ENCODE data around the gene HECTD4. TPM values are rescaled to one million over a fixed set of nuclear protein-coding genes. Genes with fewer than 3 reads are reported as not detected.
"Not testable (repeated sequence)": the region's sequence is repeated elsewhere in the genome, so short reads cannot be mapped to it uniquely, and the experiment has no call there.

The HECTD4 gene
- total RNA-seq, 2 donors from 2014 or later = 23.3 to 45.2 TPM

- H3K4me3 ChIP-seq = no peak overlapping the region
- H3K36me3 ChIP-seq (replicated peaks in 1 of 2; ENCODE audit: insufficient read depth in 1 of 2, low read depth in 2 of 2) = no peaks in the 10 kb centered on the region
- H3K27ac ChIP-seq = peak overlapping the region in 1 of 4 donors; percentile 10
- H3K27me3 ChIP-seq = no peaks in the 10 kb centered on the region
- no peak for ATAC-seq
- peaks cover 20% of the 10 kb centered on the region for H3K4me1 ChIP-seq
- no peak for DNase-seq
- whole genome bisulfite sequencing, 2 donors = 5 to 45% methylated on average over 2 of the region's 2 CpGs
- no peaks in the 10 kb centered on the region for H3K9me3 ChIP-seq
- intact Hi-C loops (cut with DNase I) = no loop called here
- no peak for TF ChIP-seq POLR2A (IDR thresholded peaks at IDR 0.05)
- TF ChIP-seq, protein P1, sequence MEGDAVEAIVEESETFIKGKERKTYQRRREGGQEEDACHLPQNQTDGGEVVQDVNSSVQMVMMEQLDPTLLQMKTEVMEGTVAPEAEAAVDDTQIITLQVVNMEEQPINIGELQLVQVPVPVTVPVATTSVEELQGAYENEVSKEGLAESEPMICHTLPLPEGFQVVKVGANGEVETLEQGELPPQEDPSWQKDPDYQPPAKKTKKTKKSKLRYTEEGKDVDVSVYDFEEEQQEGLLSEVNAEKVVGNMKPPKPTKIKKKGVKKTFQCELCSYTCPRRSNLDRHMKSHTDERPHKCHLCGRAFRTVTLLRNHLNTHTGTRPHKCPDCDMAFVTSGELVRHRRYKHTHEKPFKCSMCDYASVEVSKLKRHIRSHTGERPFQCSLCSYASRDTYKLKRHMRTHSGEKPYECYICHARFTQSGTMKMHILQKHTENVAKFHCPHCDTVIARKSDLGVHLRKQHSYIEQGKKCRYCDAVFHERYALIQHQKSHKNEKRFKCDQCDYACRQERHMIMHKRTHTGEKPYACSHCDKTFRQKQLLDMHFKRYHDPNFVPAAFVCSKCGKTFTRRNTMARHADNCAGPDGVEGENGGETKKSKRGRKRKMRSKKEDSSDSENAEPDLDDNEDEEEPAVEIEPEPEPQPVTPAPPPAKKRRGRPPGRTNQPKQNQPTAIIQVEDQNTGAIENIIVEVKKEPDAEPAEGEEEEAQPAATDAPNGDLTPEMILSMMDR (IDR thresholded peaks at IDR 0.05) = no peak
Measured at GRCh38 chr12:112413855-112414625, 31.8 kb upstream of the HECTD4 start.

GRCh38 chr12:112409906-112410244, 27.6 kb upstream of the HECTD4 start:
- TF ChIP-seq, protein P1 (IDR thresholded peaks at IDR 0.05) = no peak
- no peak for TF ChIP-seq POLR2A (IDR thresholded peaks at IDR 0.05)
- H3K27ac ChIP-seq = peak overlapping the region in 1 of 4 donors; percentile 88
- ATAC-seq (no peak), DNase-seq (no peak)
- no peaks in the 10 kb centered on the region for H3K9me3 ChIP-seq
- H3K27me3 ChIP-seq = no peaks in the 10 kb centered on the region
- peaks cover 32% of the 10 kb centered on the region for H3K4me1 ChIP-seq
- intact Hi-C loops (cut with DNase I) = no loop called here
- H3K4me3 ChIP-seq = no peak overlapping the region
- H3K36me3 ChIP-seq (replicated peaks in 1 of 2; ENCODE audit: insufficient read depth in 1 of 2, low read depth in 2 of 2) = peaks cover 7 to 19% of the 10 kb centered on the region in 2 donors
- 85 to 89% methylated on average over 14 of the region's 14 CpGs for WGBS, 2 donors

- intact Hi-C loops (cut with DNase I) = no loop called here
- peak; percentile 38 to 90 (median 86) for TF ChIP-seq POLR2A (IDR thresholded peaks at IDR 0.05)
- TF ChIP-seq, protein P1 (IDR thresholded peaks at IDR 0.05) = no peak
- peak; percentile 78 to 90 (median 83) for DNase-seq
Measured at GRCh38 chr12:112409064-112409905, 27.1 kb upstream of the HECTD4 start, which contains the start of gene RPL6. Gene RPL6, minus strand, starts transcription at chr12:112409605. Its CDS starts 949 bp downstream, at chr12:112408656.

DNA sequence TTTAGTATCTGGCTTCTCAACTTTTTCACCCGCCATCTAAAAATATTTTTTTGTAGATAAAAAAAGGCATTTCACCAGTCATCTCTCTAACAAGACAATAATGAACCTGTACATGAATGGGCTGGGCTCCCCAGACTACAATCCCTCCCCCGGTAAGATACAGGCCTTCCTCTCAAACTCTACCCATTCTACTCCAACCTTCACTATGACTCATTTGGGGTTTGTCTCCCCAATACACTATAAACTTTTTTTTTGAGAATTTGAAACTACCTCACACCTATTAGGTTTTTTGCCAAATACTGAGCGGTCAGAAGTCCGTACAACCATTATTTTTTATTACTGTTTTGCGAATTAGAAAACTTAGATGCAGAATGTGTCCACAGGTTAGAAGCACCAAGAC, 26.4 kb upstream of the HECTD4 start:
- peak overlapping the region; percentile 80 to 93 (median 89) for H3K27ac ChIP-seq
- H3K4me1 ChIP-seq = peaks cover 20% of the 10 kb centered on the region
- H3K9me3 ChIP-seq = no peaks in the 10 kb centered on the region
- peaks cover 7 to 25% of the 10 kb centered on the region in 2 donors for H3K36me3 ChIP-seq (replicated peaks in 1 of 2; ENCODE audit: insufficient read depth in 1 of 2, low read depth in 2 of 2)
- intact Hi-C loops (cut with DNase I) = no loop called here
- ATAC-seq (no peak), DNase-seq (no peak)
- H3K27me3 ChIP-seq = no peaks in the 10 kb centered on the region
- peak overlapping the region; percentile 78 to 81 for H3K4me3 ChIP-seq
- TF ChIP-seq, protein P1 (IDR thresholded peaks at IDR 0.05) = no peak
- no peak for TF ChIP-seq POLR2A (IDR thresholded peaks at IDR 0.05)
- 12 to 14% methylated on average over 5 of the region's 5 CpGs for WGBS, 2 donors

More at GRCh38 chr12:112409064-112409905, 27.1 kb upstream of the HECTD4 start, which contains the start of gene RPL6:
- Histone ChIP-seq H3K36me3 (replicated peaks in 1 of 2; ENCODE audit: insufficient read depth in 1 of 2, low read depth in 2 of 2) (peaks cover 7 to 24% of the 10 kb centered on the region in 2 donors), H3K4me3 (peak within 1 kb of the TSS; percentile 78 to 81), H3K27ac (peak within 1 kb of the TSS; percentile 80 to 93 (median 89)), H3K9me3 (no peaks in the 10 kb centered on the region), H3K27me3 (no peaks in the 10 kb centered on the region), H3K4me1 (peaks cover 27% of the 10 kb centered on the region)
- peak; percentile 97 for ATAC-seq
- 8 to 20% methylated on average over 20 to 46 of the region's 46 CpGs for WGBS, 2 donors

DNA sequence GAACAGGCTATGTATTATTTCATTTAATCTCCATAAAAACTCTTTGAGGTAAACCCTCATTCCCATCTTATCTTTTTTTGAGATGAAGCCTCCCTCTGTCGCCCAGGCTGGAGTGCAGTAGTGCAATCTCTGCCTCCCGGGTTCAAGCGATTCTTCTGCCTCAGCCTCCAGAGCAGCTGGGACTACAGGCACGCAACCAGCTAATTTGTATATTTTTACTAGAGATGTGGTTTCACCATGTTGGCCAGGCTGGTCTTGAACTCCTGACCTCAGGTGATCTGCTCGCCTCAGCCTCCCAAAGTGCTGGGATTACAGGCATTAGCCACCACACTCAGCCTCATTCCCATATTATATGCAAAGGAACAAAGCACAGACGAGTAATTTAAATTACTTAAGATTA, 25.5 kb upstream of the HECTD4 start:
- H3K4me1 ChIP-seq = peaks cover 19% of the 10 kb centered on the region
- ATAC-seq; DNase-seq; H3K4me3 ChIP-seq; intact Hi-C loops (cut with DNase I); H3K27ac ChIP-seq; H3K27me3 ChIP-seq; H3K9me3 ChIP-seq: not testable (repeated sequence)
- 73 to 80% methylated on average over 6 of the region's 6 CpGs for WGBS, 2 donors
- peaks cover 7 to 25% of the 10 kb centered on the region in 2 donors for H3K36me3 ChIP-seq (replicated peaks in 1 of 2; ENCODE audit: insufficient read depth in 1 of 2, low read depth in 2 of 2)

Measured in body of pancreas (tissue), 4 donors.